Measurements from ENCODE around the gene MYL5.
"Not testable (repeated sequence)": the region's sequence is repeated elsewhere in the genome, so short reads cannot be mapped to it uniquely, and the experiment has no call there.

The MYL5 gene

DNA sequence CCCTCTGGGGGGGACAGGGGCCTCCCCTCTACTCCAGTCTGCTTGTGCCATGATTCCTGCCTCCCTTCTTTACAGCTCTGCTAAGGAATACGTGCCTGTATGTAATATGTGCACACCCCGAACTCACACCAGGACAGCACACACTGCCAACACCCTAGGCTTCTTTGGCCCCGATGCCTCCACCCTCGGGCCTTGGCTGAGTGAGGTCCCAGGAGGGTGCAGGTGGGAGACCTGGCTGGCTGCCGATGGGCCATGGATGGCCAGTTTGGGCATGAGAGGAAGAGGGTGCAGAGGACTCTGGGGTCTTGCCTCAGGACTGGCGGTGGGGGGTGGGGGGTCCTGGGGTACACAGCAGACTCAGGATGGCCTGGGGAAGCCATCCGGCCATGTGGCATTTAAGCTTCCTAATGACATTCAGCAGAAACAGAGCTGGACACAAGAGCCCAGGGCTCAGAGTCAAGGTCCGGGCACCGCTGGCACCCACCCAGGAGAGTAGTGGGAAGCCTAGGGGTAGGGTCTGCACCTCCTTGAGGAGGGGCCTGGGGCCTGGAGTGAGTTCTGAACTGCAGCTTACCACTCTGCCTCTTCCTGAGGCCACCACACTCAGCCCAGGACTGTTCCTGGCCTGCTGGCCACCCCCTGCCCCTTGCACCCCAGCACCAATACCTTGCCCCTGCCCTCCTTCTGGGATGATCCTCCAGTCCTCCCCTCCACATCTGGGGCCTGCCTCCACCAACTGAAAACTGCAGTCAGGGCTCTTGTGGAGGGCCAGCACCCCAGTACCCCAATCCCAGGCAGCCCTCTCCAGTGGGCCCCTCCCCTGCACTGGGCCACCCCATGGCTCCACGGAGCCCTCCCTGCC lies 29.2 kb downstream of the MYL5 start:
- no peak for DNase-seq

DNA sequence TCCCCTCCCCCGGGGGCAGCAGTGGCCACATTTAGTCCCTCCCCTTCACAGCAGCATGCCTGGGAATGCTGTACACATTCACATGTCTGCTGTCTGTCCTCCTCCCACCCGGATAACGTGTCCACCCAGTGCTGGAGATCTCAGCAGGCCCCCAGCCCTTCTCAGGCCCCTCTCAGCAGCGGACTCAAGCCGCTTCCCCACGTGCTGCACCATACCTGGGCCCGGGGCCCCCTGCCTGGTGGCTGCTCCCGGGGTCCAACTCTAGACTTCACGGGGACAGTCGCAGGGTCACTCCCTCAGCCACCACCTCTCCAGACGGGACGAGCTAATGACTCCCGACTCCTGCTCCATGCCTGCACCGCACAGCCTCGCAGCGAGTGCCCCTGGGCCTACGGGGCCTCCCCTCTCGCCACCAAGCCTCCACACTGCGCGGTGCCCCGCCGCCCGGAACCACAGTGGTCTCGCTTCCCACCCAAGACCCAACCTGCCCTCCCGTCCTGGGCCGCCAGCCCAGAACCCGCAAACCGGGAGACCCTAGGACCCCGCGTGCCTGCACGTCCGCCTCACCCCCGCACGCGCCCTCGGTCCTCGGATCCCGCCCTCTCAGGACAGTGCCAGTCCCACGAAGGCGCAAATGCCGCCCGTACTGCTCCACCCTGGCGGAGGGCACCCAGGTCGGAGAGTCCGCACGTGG lies 30.0 kb downstream of the MYL5 start:
- no peak for DNase-seq
- TF ChIP-seq GATA1 (IDR thresholded peaks at IDR 0.05; ENCODE audit: low read depth, low read length) (no peak), POLR2A (IDR thresholded peaks at IDR 0.05; ENCODE audit: low read length) (no peak)

More for the DNA sequence above, 29.2 kb downstream of the MYL5 start:
- TF ChIP-seq POLR2A (IDR thresholded peaks at IDR 0.05; ENCODE audit: low read length), result no peak
- TF ChIP-seq GATA1 (IDR thresholded peaks at IDR 0.05; ENCODE audit: low read depth, low read length), result no peak

DNA sequence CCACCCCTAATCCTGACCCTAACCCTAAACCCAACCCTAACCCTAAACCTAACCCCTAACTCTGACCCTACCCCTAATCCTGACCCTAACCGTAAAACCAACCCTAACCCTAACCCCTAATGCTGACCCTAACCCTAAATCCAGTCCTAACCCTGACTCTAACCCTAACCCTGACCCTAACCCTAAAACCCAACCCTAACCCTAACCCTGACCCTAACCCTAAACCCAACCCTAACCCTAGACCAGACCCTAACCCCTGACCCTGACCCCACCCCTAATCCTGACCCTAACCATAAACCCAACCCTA lies 30.6 kb downstream of the MYL5 start:
- TF ChIP-seq GATA1 (IDR thresholded peaks at IDR 0.05; ENCODE audit: low read depth, low read length), result no peak
- TF ChIP-seq POLR2A (IDR thresholded peaks at IDR 0.05; ENCODE audit: low read length), result no peak
- no peak for DNase-seq

DNA sequence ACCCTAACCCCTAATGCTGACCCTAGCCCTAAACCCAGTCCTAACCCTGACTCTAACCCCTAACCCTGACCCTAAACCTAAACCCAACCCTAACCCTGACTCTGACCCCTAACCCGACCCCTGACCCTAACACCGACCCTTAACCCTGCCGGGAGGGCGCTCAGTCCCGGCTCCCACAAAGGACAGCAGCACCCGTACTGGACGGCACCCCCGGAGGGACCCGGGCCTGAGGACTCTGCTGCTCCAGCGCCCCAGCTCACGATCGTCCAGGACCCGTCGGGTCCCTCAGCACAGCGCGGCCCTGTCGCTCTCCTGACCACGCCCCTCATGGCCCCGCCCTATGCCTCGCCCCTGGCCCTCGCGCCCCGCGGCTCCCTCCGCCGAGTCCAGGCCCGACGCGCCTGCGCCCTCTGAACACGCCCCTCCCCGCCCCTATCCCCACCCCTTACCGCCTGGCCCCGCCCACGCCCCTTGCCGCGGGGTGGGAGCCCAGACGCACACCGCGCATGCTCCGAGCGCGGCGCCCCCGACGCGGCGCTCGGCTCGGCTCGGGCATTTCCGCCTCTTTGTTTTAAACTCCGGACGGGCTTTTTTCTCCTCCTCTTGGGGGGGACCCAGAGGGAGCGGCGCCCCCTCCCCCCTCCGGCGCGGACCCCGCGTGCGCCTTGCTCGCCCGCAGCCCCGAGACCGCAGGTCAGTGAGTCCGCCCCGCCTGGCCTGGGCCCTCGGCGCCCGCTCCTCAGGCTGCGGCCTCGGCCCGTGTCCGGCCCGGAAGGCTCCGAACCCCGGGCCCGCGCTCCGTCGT lies 31.1 kb downstream of the MYL5 start, which contains the start of gene PCGF3:
TSS of gene PCGF3 (plus strand) at position 555 of the 805 bp plus-strand sequence. CDS start 27,849 bp downstream, outside the sequence.
- peak; percentile 96 to 97 for DNase-seq
- no peak for TF ChIP-seq GATA1 (IDR thresholded peaks at IDR 0.05; ENCODE audit: low read depth, low read length)
- peak; percentile 41 for TF ChIP-seq POLR2A (IDR thresholded peaks at IDR 0.05; ENCODE audit: low read length)

DNA sequence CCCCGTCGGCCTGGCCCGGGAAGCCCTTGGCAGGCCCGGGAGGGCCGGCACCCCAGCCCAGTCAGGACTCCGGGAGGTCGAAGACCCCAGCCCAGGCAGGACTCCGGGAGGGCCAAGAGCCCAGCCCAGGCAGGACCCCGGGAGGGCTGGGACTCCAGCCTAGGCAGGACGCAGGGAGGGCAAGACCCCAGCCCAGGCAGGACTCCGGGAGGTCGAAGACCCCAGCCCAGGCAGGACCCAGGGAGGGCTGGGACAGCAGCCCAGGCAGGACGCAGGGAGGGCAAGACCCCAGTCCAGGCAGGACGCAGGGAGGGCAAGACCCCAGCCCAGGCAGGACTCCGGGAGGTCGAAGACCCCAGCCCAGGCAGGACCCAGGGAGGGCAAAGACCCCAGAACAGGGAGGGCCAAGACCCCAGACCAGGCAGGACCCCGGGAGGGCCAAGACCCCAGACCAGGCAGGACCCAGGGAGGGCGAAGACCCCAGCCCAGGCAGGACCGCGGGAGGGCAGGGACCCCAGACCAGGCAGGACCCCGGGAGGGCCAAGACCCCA lies 31.8 kb downstream of the MYL5 start:
- not testable (repeated sequence) for DNase-seq

DNA sequence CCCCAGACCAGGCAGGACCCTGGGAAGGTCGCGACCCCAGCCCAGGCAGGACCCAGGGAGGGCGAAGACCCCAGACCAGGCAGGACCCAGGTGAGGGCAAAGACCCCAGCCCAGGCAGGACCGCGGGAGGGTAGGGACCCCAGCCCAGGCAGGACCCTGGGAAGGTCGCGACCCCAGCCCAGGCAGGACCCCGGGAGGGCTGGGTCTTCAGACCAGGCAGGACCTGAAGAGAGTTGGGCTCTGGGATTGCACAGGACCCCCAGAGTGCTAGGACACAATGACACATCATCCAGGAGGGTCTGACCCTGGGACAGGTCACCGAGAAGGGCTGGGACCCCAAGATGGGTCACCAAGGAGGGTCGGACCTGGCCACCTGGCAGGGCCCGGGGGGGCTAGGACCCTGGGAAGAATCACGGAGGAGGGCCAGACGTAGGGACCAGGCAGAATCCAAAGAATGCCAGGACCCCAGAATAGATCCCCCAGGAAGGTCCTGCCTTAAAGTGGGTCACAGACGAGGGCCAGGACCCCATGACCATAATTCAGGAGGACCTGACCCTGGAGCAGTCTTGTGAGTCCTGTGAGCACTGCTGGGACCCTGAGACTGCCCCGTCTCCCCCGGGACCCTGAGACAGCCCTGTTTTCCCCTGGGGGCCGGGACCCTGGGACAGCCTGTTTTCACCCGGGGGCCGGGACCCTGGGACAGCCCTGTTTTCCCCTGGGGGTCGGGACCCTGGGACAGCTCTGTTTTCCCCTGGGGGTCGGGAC lies 32.7 kb downstream of the MYL5 start:
- TF ChIP-seq POLR2A (IDR thresholded peaks at IDR 0.05; ENCODE audit: low read length) (no peak), GATA1 (IDR thresholded peaks at IDR 0.05; ENCODE audit: low read depth, low read length) (no peak)
- no peak for DNase-seq

DNA sequence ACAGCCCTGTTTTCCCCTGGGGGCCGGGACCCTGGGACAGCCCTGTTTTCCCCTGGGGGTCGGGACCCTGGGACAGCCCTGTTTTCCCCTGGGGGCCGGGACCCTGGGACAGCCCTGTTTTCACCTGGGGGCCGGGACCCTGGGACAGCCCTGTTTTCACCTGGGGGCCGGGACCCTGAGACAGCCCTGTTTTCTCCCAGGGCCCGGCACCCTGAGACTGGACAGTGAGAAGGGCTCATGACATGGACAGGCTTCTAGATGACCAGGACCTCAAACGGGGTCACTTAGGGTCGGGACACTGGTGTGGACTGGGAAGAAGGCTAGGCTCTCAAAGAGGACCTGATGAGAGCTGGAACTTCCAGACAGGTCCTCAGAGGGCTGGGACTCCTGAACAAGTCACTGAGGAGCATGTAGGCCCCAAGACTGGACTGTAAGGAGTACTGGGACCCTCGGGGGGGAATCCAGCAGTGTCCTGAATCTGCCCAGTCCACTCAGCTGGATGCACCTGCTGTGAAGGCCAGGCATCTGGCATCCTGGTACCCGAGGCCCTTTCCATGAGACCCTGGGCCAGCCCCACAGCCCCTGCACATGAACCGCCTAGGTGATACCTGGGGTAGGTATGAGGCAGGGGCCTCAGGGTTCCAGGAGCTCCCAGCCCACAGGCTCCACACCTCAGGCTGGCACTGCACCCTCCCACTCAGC lies 33.7 kb downstream of the MYL5 start:
- TF ChIP-seq POLR2A (IDR thresholded peaks at IDR 0.05; ENCODE audit: low read length), result no peak
- no peak for TF ChIP-seq GATA1 (IDR thresholded peaks at IDR 0.05; ENCODE audit: low read depth, low read length)
- DNase-seq, result no peak

DNA sequence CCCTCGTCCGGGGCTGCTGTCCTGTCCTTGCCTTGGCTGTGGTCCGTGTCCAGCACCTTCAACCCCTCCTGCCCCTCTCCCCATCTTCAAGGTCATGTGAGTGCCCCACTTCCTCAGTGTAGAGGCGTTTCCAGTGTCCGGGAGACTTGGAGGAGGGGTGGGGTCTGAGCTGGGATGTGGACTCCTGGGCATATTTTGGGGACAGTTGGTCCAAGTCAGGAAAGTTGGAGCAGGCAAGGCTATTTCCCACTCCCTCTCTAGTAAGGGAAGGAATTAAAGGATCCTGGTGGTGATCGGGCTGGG lies 34.2 kb downstream of the MYL5 start:
- TF ChIP-seq GATA1 (IDR thresholded peaks at IDR 0.05; ENCODE audit: low read depth, low read length), result no peak
- TF ChIP-seq POLR2A (IDR thresholded peaks at IDR 0.05; ENCODE audit: low read length), result no peak
- no peak for DNase-seq

DNA sequence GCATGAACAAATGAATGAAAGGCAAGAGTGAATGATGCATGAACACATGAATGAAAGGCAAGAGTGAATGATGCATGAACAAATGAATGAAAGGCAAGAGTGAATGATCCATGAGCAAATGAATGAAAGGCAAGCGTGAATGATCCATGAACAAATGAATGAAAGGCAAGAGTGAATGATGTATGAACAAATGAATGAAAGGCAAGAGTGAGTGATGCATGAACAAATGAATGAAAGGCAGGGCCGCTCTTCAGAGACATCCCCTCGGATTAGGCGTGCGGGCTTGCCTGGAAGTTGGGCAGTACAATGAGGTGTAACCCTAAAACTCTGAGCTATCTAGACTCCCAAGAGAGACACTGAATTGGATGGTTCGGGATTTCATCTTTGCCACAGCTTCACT lies 35.0 kb downstream of the MYL5 start:
- TF ChIP-seq POLR2A (IDR thresholded peaks at IDR 0.05; ENCODE audit: low read length), result no peak
- no peak for TF ChIP-seq GATA1 (IDR thresholded peaks at IDR 0.05; ENCODE audit: low read depth, low read length)
- no peak for DNase-seq

DNA sequence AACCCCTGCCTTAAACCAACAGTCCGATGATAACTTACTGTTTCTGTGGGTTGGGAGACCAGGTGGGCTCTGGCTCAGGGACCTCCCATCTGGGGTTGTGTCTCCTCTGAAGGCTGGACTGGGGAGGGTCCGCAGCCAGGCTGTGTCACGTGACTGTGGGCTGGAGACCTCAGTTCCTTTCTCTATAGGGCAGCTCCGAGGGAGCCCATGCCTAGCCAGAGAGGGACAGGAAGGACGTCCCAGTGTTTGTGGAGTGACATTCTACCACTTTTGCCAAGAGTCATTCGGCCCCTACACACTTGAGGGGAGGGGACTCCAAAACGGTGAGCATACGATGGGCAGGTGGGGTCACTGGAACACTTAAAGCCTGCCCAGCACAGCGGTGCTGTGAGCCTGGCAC lies 35.8 kb downstream of the MYL5 start:
- TF ChIP-seq GATA1 (IDR thresholded peaks at IDR 0.05; ENCODE audit: low read depth, low read length) (no peak), POLR2A (IDR thresholded peaks at IDR 0.05; ENCODE audit: low read length) (no peak)

DNA sequence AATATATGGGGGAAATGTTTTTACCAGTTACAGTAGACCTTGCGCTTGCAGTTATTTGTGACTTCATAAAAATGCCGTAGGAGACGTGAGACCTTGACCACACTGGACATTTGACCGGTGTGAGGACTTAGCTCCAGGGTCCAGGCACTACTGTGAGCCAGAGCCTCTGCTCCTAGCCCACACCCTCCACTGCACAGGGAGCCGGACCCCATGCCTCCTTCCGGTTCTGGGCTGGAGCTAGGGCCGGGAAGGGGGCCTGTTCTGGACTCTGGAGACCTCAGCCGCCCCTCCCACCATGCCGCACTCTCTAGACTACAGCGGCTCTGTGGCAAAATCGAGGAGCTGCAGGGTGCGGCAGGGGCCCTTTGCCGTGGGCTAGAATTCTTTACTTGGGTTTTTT lies 36.6 kb downstream of the MYL5 start:
- DNase-seq, result no peak
- TF ChIP-seq POLR2A (IDR thresholded peaks at IDR 0.05; ENCODE audit: low read length), result no peak
- no peak for TF ChIP-seq GATA1 (IDR thresholded peaks at IDR 0.05; ENCODE audit: low read depth, low read length)

More for the DNA sequence above, 35.8 kb downstream of the MYL5 start:
- DNase-seq, result no peak

DNA sequence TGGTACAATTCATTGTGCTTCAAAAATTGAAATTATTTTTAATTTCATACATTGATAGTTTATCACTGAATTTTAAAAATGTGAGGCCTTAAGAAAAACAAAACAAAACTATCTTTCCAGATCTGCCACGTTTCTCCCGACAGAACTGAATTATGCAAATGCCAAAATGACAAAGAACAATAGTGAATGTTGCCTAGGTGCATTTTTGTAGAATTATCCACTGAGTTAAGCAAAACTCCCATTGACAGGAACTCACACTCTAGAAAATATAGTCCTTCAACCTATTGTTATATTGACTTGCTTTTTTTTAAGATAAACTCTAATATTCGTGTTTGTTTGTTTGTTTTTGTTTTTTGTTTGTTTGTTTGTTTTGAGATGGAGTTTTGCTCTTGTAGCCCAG lies 37.8 kb downstream of the MYL5 start:
- no peak for TF ChIP-seq GATA1 (IDR thresholded peaks at IDR 0.05; ENCODE audit: low read depth, low read length)
- TF ChIP-seq POLR2A (IDR thresholded peaks at IDR 0.05; ENCODE audit: low read length), result no peak
- DNase-seq, result no peak

Measured in erythroblast (primary cell).